GM18499 (cell line): ENCODE results near the gene UBE2J1.
"Not testable (repeated sequence)": the region's sequence is repeated elsewhere in the genome, so short reads cannot be mapped to it uniquely, and the experiment has no call there.

Experiments used
- ATAC-seq: cut with Tn5 transposase; IDR thresholded peaks from one replicate; pipeline ENCODE4 v1.9.1; 2021; ENCODE audit warnings: moderate number of reproducible peaks; ENCODE audit not compliant: insufficient read depth, unreplicated experiment

The UBE2J1 gene

GRCh38 chr6:89323511-89323971, 29.0 kb downstream of the UBE2J1 start:
- no peak for ATAC-seq

- ATAC-seq, result no peak
These were observed 31.2 kb downstream of the UBE2J1 start for GRCh38 chr6:89321131-89321970.

DNA sequence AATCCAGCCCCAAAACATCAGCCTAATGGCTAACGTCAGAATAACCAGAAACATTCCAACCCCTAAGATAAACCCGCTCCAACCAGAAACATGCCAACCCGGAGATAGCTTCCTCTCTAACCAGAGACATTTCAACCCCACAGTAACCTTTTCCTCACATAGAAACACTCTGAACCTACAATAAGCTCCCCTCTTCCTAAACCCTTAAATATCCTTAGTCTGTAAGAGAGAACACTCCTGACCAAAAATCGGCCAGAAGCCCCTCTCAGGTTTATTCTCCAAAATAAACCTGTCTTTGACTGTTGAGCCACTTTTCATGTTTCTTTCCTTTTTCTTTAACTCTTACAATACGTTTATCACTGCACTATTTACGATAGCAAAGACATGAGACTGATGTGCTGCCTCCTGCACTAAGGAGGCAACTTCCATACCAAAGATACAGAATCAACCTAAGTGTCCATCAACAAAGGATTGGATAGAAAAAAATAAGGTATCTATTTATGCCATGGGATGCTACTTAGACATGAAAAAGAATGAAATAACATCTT, 32.4 kb downstream of the UBE2J1 start:
- ATAC-seq, result no peak

DNA sequence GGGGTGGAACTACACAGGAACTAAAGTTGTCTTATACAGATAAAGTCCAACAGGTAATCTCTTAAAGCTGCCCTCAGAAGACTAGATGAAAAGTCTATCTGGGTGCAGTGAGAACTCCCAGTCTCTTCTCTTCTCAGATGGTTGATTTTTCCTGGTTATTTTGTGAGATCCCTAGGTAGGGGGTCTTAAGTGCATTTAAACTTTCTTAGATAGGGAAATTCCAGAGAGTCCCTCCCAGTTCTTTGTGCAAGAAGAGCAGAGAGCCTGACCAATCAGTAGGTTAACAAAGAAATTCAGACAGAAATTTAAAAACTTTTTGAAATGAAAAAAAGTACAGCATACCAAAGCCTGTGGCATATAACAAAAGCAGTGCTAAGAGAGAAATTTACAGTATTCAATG, 35.5 kb downstream of the UBE2J1 start:
- no peak for ATAC-seq

- no peak for ATAC-seq
These were observed 37.2 kb downstream of the UBE2J1 start, which contains the start of gene GABRR2 for GRCh38 chr6:89315249-89315885. TSS of gene GABRR2 (minus strand) at chr6:89315299. CDS start at chr6:89315165, 134 bp downstream.

GRCh38 chr6:89314692-89315091, 37.8 kb downstream of the UBE2J1 start:
- ATAC-seq, result no peak

- ATAC-seq, result no peak
These were observed 39.5 kb downstream of the UBE2J1 start for GRCh38 chr6:89313006-89313405.

DNA sequence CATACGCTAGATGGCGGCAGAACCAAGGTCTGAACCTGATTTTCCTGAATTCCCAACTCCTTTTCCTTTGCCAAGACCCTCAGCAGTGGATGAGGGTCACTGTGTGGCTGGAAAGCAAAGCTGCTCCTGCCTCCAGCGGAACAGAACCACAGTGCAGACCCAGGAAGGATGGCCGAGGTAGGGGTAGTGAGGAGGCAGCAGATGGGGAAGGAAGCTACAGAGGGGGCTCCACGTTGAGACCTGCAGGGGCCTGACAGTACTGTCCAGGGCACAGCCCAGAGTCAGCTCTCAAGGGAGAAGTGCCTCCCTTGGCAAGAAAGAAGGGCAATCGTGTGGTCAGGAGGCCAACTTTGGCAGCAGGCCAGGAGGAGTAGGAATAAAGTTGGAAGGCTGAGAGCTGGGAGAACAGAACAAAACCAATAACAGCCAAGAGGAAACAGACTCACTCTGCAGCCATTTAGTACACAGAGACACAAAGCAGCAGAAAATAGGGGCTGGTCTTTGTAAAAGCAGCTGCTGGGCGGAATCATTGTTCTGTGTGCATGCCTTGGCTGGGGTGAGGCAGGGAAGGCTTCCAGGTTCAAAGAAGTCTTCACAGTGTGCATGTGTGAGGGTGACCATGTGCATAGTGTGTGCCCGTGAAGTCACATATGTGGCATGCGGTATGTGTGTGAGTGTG, 40.5 kb downstream of the UBE2J1 start:
- no peak for ATAC-seq

DNA sequence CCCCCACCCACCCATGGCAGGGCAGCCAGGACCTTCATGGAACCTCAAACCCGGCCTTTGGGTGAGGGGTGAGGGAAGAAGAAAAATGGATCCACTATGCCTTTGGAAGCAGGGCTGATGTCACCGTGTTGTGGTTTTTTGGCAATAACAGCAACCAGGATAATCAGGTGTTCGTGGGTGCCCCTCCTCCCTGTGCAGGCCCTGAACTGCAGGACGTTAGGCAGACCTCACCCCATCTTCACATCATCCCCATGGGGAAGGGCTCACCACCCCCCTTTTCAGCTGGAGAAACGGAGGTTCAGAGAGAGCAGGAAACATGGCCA, 41.0 kb downstream of the UBE2J1 start:
- no peak for ATAC-seq

GRCh38 chr6:89310929-89311328, 41.6 kb downstream of the UBE2J1 start:
- no peak for ATAC-seq

GRCh38 chr6:89308525-89309395, 43.8 kb downstream of the UBE2J1 start:
- ATAC-seq, result no peak

- not testable (repeated sequence) for ATAC-seq
These were observed 48.0 kb downstream of the UBE2J1 start for GRCh38 chr6:89304517-89304916.

GRCh38 chr6:89302936-89303335, 49.6 kb downstream of the UBE2J1 start:
- ATAC-seq, result no peak

GRCh38 chr6:89302195-89302770, 50.2 kb downstream of the UBE2J1 start:
- ATAC-seq, result no peak

- no peak for ATAC-seq
These were observed 50.8 kb downstream of the UBE2J1 start for GRCh38 chr6:89301586-89302194.

GRCh38 chr6:89299466-89299850, 53.1 kb downstream of the UBE2J1 start:
- no peak for ATAC-seq

DNA sequence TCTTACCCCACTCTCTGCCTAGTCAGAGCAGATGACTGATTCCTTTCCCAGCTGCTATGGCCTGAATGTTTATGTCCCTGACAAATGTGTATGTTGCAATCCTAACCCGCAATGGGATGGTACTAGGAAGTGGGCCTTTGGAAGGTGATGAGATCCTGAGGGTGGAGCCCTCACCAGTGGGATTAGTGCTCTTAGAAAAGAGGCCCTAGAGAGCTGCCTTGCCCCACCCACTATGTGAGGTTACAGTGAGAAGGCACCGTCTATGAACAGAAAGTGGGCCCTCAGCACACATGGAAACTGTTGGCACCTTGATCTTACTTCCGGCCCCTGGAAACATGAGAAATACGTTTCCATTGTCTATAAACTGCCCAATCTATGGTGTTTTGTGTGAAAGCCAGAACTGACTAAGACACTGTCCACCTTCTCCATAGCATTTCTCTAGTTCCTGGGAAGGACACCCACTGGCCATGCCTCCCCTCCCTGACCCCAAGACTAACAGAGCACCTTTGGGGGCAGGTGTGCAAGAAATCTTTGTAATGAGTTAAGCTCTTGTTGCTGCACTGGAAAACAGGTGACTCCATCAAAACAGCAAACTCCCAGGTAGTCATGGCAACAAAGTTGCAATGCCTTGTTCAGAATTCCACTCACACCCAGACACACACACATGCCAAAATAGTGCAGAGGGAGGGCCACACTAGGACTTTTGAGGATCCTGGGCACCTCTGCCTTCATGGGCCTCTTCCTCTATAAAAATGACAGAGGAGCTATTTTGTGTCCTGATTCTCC, 53.6 kb downstream of the UBE2J1 start:
- no peak for ATAC-seq

DNA sequence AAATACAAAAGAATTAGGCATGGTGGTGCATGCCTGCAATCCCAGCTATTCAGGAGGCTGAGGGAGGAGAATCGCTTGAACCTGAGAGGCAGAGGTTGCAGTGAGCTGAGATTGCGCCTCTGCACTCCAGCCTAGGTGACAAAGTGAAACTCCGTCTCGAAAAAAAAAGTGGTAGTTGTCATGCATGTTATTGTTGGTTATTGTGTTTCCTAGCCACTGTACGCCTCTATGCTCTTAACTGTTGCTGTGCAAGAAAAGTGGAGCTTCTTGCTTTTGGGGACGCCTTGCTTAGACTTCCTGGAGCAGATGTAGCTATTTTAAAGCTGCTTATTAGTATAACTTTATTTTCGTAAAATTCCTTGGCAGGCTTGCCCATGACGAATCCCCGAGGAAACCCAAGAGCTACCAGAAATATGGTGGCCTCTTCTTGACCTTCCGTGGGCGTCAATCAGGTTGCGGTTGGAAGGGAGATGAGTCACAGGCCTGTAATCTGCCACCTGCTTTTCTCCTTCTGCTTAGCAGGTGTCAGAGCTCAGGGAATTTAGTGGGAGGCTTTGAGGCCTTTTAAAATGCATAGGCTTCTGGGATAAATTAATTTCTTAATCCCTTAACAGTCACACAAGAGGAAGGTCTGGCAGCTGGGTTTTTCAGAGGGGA, 54.7 kb downstream of the UBE2J1 start:
- peak; percentile 88 for ATAC-seq
